HepG2 (cell line): Measurements from ENCODE around the gene CAPG. TPM values are rescaled to one million over a fixed set of nuclear protein-coding genes. Genes with fewer than 3 reads are reported as not detected.
"Not testable (repeated sequence)": the region's sequence is repeated elsewhere in the genome, so short reads cannot be mapped to it uniquely, and the experiment has no call there.

Experiments
- ATAC-seq: fragments of 200-7000 bp; cut with Tn5 transposase; 3 replicates; pipeline ENCODE4 v1.9.1; 2020; ENCODE audit warnings: mild to moderate bottlenecking, moderate library complexity
- BruUV-seq: library from RNA; stranded (reverse); fragments of 400-500 nt; replicated peaks from 2 replicates; lab custom pipeline; 2021; lab: Mats Ljungman, UMichigan
- CTCF ChIA-PET: fragments of 300-600 bp; formaldehyde crosslinking; extraction: SDS; loops from one replicate; lab custom pipeline; 2021; ENCODE audit warnings: low total read pairs, inconsistent platforms, low intra/inter-chr PET ratio; lab: Yijun Ruan, JAX
- POLR2A ChIA-PET: fragments of 350-600 bp; sonication (Branson Sonifier 250); formaldehyde crosslinking; loops from one replicate; lab custom pipeline; 2020; ENCODE audit warnings: antibody characterized with exemption, inconsistent platforms; lab: Yijun Ruan, JAX
- DNase-seq: peaks from one replicate; pipeline ENCODE4 v3.0.0-alpha.2; 2015; ENCODE audit warnings: low spot score
- FAIRE-seq: peaks from 3 replicates; lab custom pipeline; 2011; peaks lifted over from hg19 to GRCh38; lab: Jason Lieb, UNC
- H2AFZ ChIP-seq: one replicate; pipeline ENCODE4 v1.6.1; 2011; ENCODE audit warnings: low read length, inconsistent platforms
- H3K27ac ChIP-seq: fragments of 300-600 bp; 3 replicates; pipeline ENCODE4 v1.8.0; 2011; ENCODE audit warnings: mixed run types, mild to moderate bottlenecking, mixed read lengths, low read length, inconsistent platforms; ENCODE audit not compliant: insufficient read depth; ENCODE audit errors: extremely low read length
- H3K27me3 ChIP-seq, 2 experiments: fragments of 200-600 bp in 1 of 2; 2 replicates in 1 of 2; 3 replicates in 1 of 2; pipeline versions ENCODE4 v1.6.0 to v1.8.0; 2011; ENCODE audit warnings: low read length in 2 of 2, mild to moderate bottlenecking in 2 of 2, moderate library complexity in 2 of 2, inconsistent platforms in 1 of 2; ENCODE audit not compliant: insufficient read depth in 2 of 2, control insufficient read depth in 1 of 2
- H3K36me3 ChIP-seq, 2 experiments: fragments of 200-600 bp in 1 of 2; replicated peaks in 1 of 2; 2 replicates in 1 of 2; 3 replicates in 1 of 2; pipeline versions ENCODE4 v1.5.1 to v1.8.0; 2011; ENCODE audit warnings: low read length in 2 of 2, inconsistent platforms in 1 of 2; ENCODE audit not compliant: insufficient read depth in 2 of 2, control insufficient read depth in 1 of 2
- H3K4me1 ChIP-seq: 2 replicates; pipeline ENCODE4 v1.5.1; 2012; ENCODE audit warnings: low read length, inconsistent platforms; ENCODE audit not compliant: insufficient read depth
- H3K4me2 ChIP-seq: 2 replicates; pipeline ENCODE4 v1.6.0; 2011; ENCODE audit warnings: low read depth, low read length, inconsistent platforms
- H3K4me3 ChIP-seq, 3 experiments: fragments of 200-600 bp in 1 of 3; sonication (generic), shearing (Covaris generic) in 1 of 3; replicated peaks in 1 of 3; 2 replicates each; pipeline ENCODE4 v1.5.1; 2011 to 2016; ENCODE audit warnings: low read length in 3 of 3, inconsistent platforms in 2 of 3, low read depth in 2 of 3, mild to moderate bottlenecking in 2 of 3, control low read depth in 1 of 3, mixed read lengths in 1 of 3; ENCODE audit not compliant: insufficient read depth in 1 of 3
- H3K79me2 ChIP-seq: one replicate; pipeline ENCODE4 v1.6.1; 2011; ENCODE audit warnings: low read length, inconsistent platforms; ENCODE audit not compliant: insufficient read depth
- H3K9ac ChIP-seq: 2 replicates; pipeline ENCODE4 v1.6.0; 2011; ENCODE audit warnings: mild to moderate bottlenecking, low read depth, low read length, inconsistent platforms; ENCODE audit not compliant: insufficient read depth
- H3K9me3 ChIP-seq: 2 replicates; pipeline ENCODE4 v1.5.1; 2012; ENCODE audit warnings: mild to moderate bottlenecking, low read length
- H4K20me1 ChIP-seq: 2 replicates; pipeline ENCODE4 v1.6.0; 2011; ENCODE audit warnings: inconsistent platforms, mild to moderate bottlenecking, low read length, moderate library complexity; ENCODE audit not compliant: insufficient read depth
- ATM ChIP-seq: fragments of 450-650 bp; IDR thresholded peaks from 2 replicates; pipeline ENCODE4 v1.7.1; 2017; ENCODE audit warnings: mild to moderate bottlenecking, borderline replicate concordance
- CREB3 ChIP-seq: sonication (generic); formaldehyde crosslinking; IDR thresholded peaks from 2 replicates; pipeline ENCODE4 v1.5.0; 2020; ENCODE audit warnings: missing genetic modification reagents
- FOSL2 ChIP-seq: sonication (generic); formaldehyde crosslinking; IDR thresholded peaks from 2 replicates; pipeline ENCODE4 v1.4.0; 2020; ENCODE audit warnings: missing genetic modification reagents
- HMGA1 ChIP-seq: sonication (generic); formaldehyde crosslinking; conservative IDR thresholded peaks from 2 replicates; pipeline ENCODE4 v1.4.0; 2020; ENCODE audit warnings: missing genetic modification reagents
- HNRNPK ChIP-seq: fragments of 200-400 bp; formaldehyde crosslinking; IDR thresholded peaks from 2 replicates; pipeline ENCODE4 v1.6.1; 2018; ENCODE audit warnings: low read length, low read depth, moderate library complexity, mild to moderate bottlenecking; ENCODE audit not compliant: poor library complexity, severe bottlenecking
- MLX ChIP-seq: IDR thresholded peaks from 2 replicates; pipeline ENCODE4 v1.6.1; 2016
- SCMH1 ChIP-seq: sonication (generic); formaldehyde crosslinking; IDR thresholded peaks from 2 replicates; pipeline ENCODE4 v1.9.0; 2021; ENCODE audit warnings: missing genetic modification reagents, mild to moderate bottlenecking, borderline replicate concordance
- ZFAT ChIP-seq: sonication (generic); formaldehyde crosslinking; conservative IDR thresholded peaks from 2 replicates; pipeline ENCODE4 v1.8.1; 2023; ENCODE audit warnings: missing genetic modification reagents, inconsistent platforms
- ZNF20 ChIP-seq: sonication (generic); formaldehyde crosslinking; IDR thresholded peaks from 2 replicates; pipeline ENCODE4 v1.4.0; 2020; ENCODE audit warnings: mild to moderate bottlenecking, moderate library complexity, missing genetic modification reagents
- ZNF337 ChIP-seq: sonication (generic); formaldehyde crosslinking; IDR thresholded peaks from 2 replicates; pipeline ENCODE4 v1.5.1; 2020; ENCODE audit warnings: missing genetic modification reagents, low read depth, mild to moderate bottlenecking, borderline replicate concordance
- ZNF451 ChIP-seq: sonication (generic); formaldehyde crosslinking; IDR thresholded peaks from 2 replicates; pipeline ENCODE4 v1.5.0; 2020; ENCODE audit warnings: mild to moderate bottlenecking, missing genetic modification reagents
- ZNF691 ChIP-seq: sonication (generic); formaldehyde crosslinking; IDR thresholded peaks from 2 replicates; pipeline ENCODE4 v1.4.0; 2020; ENCODE audit warnings: missing genetic modification reagents, low read depth, mild to moderate bottlenecking, borderline replicate concordance
- ZNF850 ChIP-seq: sonication (generic); formaldehyde crosslinking; conservative IDR thresholded peaks from 2 replicates; pipeline ENCODE4 v1.9.0; 2021; ENCODE audit warnings: mild to moderate bottlenecking, missing genetic modification reagents
- ZSCAN9 ChIP-seq: IDR thresholded peaks from 2 replicates; pipeline ENCODE4 v1.6.1; 2016; ENCODE audit warnings: borderline replicate concordance
- WGBS: methylation state at CpG from one replicate; pipeline ENCODE4 v1.1.6; 2017; ENCODE audit warnings: low lambda C conversion rate; 5-methylcytosine and 5-hydroxymethylcytosine counted together
- in situ Hi-C: cut with HindIII; loops from 2 replicates; pipeline ENCODE4 v1.10.0; 2017; ENCODE audit warnings: low pct_unique_long_range_greater_than_20kb; ENCODE audit not compliant: extremely low pct_ligation_motif_present
- intact Hi-C: fragments of 100-400 bp; cut with micrococcal nuclease; formaldehyde crosslinking; loops from one replicate; pipeline ENCODE4 v1.10.0; 2022; ENCODE audit not compliant: unreplicated experiment
- polyA plus RNA-seq, 8 experiments: library from polyadenylated mRNA; depleted of rRNA in 3 of 8; stranded (reverse) in 7 of 8; unstranded in 1 of 8; fragments of >200 nt; fragmentation: Illumina TruSeq in 4 of 8; extraction: Trizol in 4 of 8; gene quantifications; 2 replicates each; pipeline versions ENCODE4 v1.2.1 to v1.2.3, GENCODE V29; 2011 to 2016; ENCODE audit warnings: low read depth in 4 of 8, missing spikeins in 1 of 8, mixed read lengths in 1 of 8; ENCODE audit not compliant: insufficient read depth in 1 of 8
- total RNA-seq, 5 experiments: library from RNA; depleted of rRNA; stranded (reverse); fragments of >200 nt; fragmentation: Illumina TruSeq; extraction: Trizol; gene quantifications; 2 replicates each; pipeline ENCODE4 v1.2.3, GENCODE V29; 2016; ENCODE audit warnings: low read depth in 1 of 5

Gene CAPG
- total and polyA plus RNA-seq, 2 of the 13 experiments (the other 11 are each of a cell fraction or from before 2014, with no cell fraction given): 12.7 to 18.2 TPM

GRCh38 chr2:85385746-85386145 lies 24.4 kb downstream of the CAPG start (continued):
- TF ChIP-seq CREB3 (CRISPR knock-in tag) (no peak), ZNF850 (CRISPR knock-in tag) (no peak), HMGA1 (CRISPR knock-in tag) (no peak)

GRCh38 chr2:85383850-85384249 lies 26.3 kb downstream of the CAPG start:
- no peak for FAIRE-seq
- BruUV-seq: no TSS peak

GRCh38 chr2:85383151-85383550 lies 27.0 kb downstream of the CAPG start:
- CTCF ChIA-PET, DNase-seq: not testable (repeated sequence)

More at GRCh38 chr2:85383850-85384249, 26.3 kb downstream of the CAPG start:
- H3K36me3 ChIP-seq: peaks cover 0 to 10% of the 10 kb centered on the region in 2 experiments; a peak in 3 of 5 replicates
- H3K27ac ChIP-seq: no peak overlapping the region
- no peak overlapping the region for H3K9ac ChIP-seq
- peaks cover 6% of the 10 kb centered on the region; the same call in 1 of the 2 replicates for H3K9me3 ChIP-seq
- no peak overlapping the region for H2AFZ ChIP-seq
- no peak for DNase-seq
- ChIA-PET POLR2A (interaction anchor here (1.7 to 2.2 kb wide), 2 partner anchors 156 to 212 kb away, joined by 3 to 5 read pairs; partner anchors contain the start of gene RNF181), CTCF (no interaction called here)
- ATAC-seq: no peak
- intact Hi-C loops: no loop called here
- no peaks in the 10 kb centered on the region for H3K79me2 ChIP-seq
- H4K20me1 ChIP-seq: no peaks in the 10 kb centered on the region
- no peaks in the 10 kb centered on the region for H3K4me1 ChIP-seq
- TF ChIP-seq ZNF691 (no peak), ZSCAN9 (no peak), ZNF337 (CRISPR knock-in tag) (no peak), MLX (CRISPR knock-in tag) (no peak), ATM (no peak), ZNF451 (no peak), FOSL2 (CRISPR knock-in tag) (no peak), ZFAT (CRISPR knock-in tag) (no peak), SCMH1 (CRISPR knock-in tag) (no peak), ZNF20 (CRISPR knock-in tag) (no peak), HNRNPK (no peak)
- H3K4me2 ChIP-seq: no peak overlapping the region
- in situ Hi-C loops: no loop called here
- H3K27me3 ChIP-seq: no peaks in the 10 kb centered on the region
- H3K4me3 ChIP-seq: no peak overlapping the region
- 93% methylated on average over 4 of the region's 4 CpGs for WGBS

More at GRCh38 chr2:85383151-85383550, 27.0 kb downstream of the CAPG start:
- BruUV-seq, H2AFZ ChIP-seq, H3K27ac ChIP-seq, H4K20me1 ChIP-seq, H3K36me3 ChIP-seq, H3K4me2 ChIP-seq, intact Hi-C loops, H3K79me2 ChIP-seq, H3K27me3 ChIP-seq, in situ Hi-C loops, FAIRE-seq, H3K9me3 ChIP-seq, H3K4me3 ChIP-seq, ATAC-seq, H3K4me1 ChIP-seq, H3K9ac ChIP-seq: not testable (repeated sequence)
- 94% methylated on average over 5 of the region's 5 CpGs for WGBS
- POLR2A ChIA-PET: interaction anchor here (1.7 kb wide), 1 partner anchor 157 kb away, joined by 3 read pairs; no protein-coding TSS in a partner anchor
